ENCODE results near the gene MAP2K1. TPM values are rescaled to one million over a fixed set of nuclear protein-coding genes. Genes with fewer than 3 reads are reported as not detected.
"Not testable (repeated sequence)": the region's sequence is repeated elsewhere in the genome, so short reads cannot be mapped to it uniquely, and the experiment has no call there.

MAP2K1 gene
- total RNA-seq, 1 experiment from 2014 or later: 63.7 TPM

DNA sequence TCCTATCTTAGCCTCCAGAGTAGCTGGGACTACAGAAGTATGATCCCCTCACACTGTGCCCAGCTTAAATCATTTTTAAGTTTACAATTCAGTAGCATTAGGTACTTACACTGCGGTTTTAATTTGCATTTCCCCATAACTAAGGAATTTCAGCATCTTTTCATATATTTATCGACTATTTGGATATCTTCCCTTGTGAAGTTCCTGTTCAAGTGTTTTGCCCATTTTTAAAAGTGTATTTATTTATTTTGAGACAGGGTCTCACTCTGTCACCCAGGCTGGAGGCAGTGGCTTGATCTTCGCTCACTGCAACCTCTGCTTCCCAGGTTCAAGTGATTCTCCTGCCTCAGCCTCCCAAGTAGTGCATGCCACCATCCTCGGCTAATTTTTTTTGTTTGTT, 12.5 kb upstream of the MAP2K1 start:
- Mint-ChIP-seq H3K4me1 (ENCODE audit: low read depth, unreplicated experiment) (peaks cover 7% of the 10 kb centered on the region), H3K4me3 (ENCODE audit: unreplicated experiment) (no peak overlapping the region), H3K9me3 (ENCODE audit: unreplicated experiment) (no peaks in the 10 kb centered on the region), H3K36me3 (ENCODE audit: insufficient read depth, unreplicated experiment) (no peaks in the 10 kb centered on the region), H3K27ac (ENCODE audit: unreplicated experiment) (no peak overlapping the region), H3K27me3 (ENCODE audit: insufficient read depth, unreplicated experiment) (no peaks in the 10 kb centered on the region)
- 0 out of 2 replicates have a peak, but pooled peaks cover 2% of the 10 kb centered on the region for H3K9me3 ChIP-seq
- DNase-seq: no peak
- H3K4me1 ChIP-seq: 0 out of 2 replicates have a peak, but pooled peaks cover 3% of the 10 kb centered on the region
- no peak overlapping the region for H3K4me3 ChIP-seq (ENCODE audit: low read depth, low read length)
- TF ChIP-seq, protein P1, sequence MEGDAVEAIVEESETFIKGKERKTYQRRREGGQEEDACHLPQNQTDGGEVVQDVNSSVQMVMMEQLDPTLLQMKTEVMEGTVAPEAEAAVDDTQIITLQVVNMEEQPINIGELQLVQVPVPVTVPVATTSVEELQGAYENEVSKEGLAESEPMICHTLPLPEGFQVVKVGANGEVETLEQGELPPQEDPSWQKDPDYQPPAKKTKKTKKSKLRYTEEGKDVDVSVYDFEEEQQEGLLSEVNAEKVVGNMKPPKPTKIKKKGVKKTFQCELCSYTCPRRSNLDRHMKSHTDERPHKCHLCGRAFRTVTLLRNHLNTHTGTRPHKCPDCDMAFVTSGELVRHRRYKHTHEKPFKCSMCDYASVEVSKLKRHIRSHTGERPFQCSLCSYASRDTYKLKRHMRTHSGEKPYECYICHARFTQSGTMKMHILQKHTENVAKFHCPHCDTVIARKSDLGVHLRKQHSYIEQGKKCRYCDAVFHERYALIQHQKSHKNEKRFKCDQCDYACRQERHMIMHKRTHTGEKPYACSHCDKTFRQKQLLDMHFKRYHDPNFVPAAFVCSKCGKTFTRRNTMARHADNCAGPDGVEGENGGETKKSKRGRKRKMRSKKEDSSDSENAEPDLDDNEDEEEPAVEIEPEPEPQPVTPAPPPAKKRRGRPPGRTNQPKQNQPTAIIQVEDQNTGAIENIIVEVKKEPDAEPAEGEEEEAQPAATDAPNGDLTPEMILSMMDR (IDR thresholded peaks at IDR 0.05; ENCODE audit: insufficient read depth in 1 of 2, low read depth in 1 of 2, low read length in 1 of 2, severe bottlenecking in 1 of 2, unreplicated experiment in 1 of 2): no peak
- ChIA-PET POLR2A (no interaction called here), CTCF (no interaction called here)
- no TSS peak for BruUV-seq (replicated peaks)
- intact Hi-C loops (cut with micrococcal nuclease; ENCODE audit: unreplicated experiment): no loop called here
- no peaks in the 10 kb centered on the region for H3K27me3 ChIP-seq (replicated peaks; ENCODE audit: control insufficient read depth, insufficient read depth, low read length)
- no peaks in the 10 kb centered on the region for H3K36me3 ChIP-seq (ENCODE audit: control insufficient read depth, insufficient read depth, low read length)

DNA sequence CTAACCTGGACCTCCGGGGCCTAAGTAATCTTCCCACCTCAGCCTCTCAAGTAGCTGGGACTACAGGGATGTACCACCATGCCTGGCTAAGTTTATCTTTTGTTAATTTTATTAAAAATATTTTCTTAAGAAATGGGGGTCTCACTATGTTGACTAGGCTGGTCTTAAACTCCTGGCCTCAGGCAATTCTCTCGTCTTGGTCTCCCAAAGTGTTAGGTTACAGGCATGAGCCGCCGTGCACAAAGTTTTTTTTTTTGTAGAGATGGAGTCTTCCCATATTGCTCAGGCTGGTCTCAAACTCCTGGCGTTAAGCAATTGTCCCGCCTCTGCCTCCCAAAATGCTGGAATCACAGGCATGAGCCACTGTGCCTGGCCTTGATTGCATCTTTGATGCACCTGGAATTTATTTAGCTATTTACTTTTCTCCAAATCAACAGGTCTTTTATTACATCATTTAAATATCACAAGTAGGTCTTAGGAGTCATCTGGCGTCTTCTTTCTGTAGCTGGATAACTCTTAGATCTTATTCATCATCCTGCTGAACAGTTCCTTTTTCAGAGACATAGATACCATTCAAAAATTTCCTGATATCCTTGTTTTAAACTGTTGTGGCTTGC, 7.8 kb upstream of the MAP2K1 start:
- H3K27me3 ChIP-seq (replicated peaks; ENCODE audit: control insufficient read depth, insufficient read depth, low read length): no peaks in the 10 kb centered on the region
- H3K4me1 ChIP-seq: no peaks in the 10 kb centered on the region
- Mint-ChIP-seq H3K27ac (ENCODE audit: unreplicated experiment) (no peak overlapping the region), H3K36me3 (ENCODE audit: insufficient read depth, unreplicated experiment) (no peaks in the 10 kb centered on the region), H3K4me3 (ENCODE audit: unreplicated experiment) (no peak overlapping the region), H3K4me1 (ENCODE audit: low read depth, unreplicated experiment) (no peaks in the 10 kb centered on the region), H3K27me3 (ENCODE audit: insufficient read depth, unreplicated experiment) (no peaks in the 10 kb centered on the region), H3K9me3 (ENCODE audit: unreplicated experiment) (no peaks in the 10 kb centered on the region)
- TF ChIP-seq, protein P1 (IDR thresholded peaks at IDR 0.05; ENCODE audit: insufficient read depth in 1 of 2, low read depth in 1 of 2, low read length in 1 of 2, severe bottlenecking in 1 of 2, unreplicated experiment in 1 of 2): no peak
- DNase-seq: no peak
- intact Hi-C loops (cut with micrococcal nuclease; ENCODE audit: unreplicated experiment): no loop called here
- ChIA-PET POLR2A (interaction anchor here (1.0 kb wide), 1 partner anchor 8 kb away, joined by 3 read pairs; the partner anchor contains the start of gene MAP2K1), CTCF (no interaction called here)
- H3K9me3 ChIP-seq: 0 out of 2 replicates have a peak, but pooled peaks cover 2% of the 10 kb centered on the region
- no TSS peak for BruUV-seq (replicated peaks)
- H3K36me3 ChIP-seq (ENCODE audit: control insufficient read depth, insufficient read depth, low read length): no peaks in the 10 kb centered on the region
- no peak overlapping the region for H3K4me3 ChIP-seq (ENCODE audit: low read depth, low read length)

DNA sequence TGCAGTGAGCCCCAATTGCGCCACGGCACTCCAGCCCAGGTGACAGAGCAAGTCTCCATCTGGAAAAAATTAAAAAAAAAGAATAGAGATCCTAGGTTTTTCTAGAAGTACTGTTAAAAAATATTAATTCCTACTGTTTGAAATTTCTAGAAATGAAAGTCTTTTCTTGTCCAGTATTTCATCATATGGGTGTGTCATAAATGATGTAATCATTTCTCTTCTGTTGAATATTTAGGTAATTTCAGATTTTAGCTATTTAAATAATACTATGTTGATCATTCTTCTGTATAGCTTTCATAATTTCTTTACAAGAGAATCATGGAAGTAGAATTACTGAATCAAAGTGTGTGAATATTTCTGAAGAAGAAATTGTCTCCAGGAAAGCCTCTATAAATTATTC, 5.3 kb upstream of the MAP2K1 start:
- H3K27me3 Mint-ChIP-seq (ENCODE audit: insufficient read depth, unreplicated experiment); H3K9me3 ChIP-seq; H3K9me3 Mint-ChIP-seq (ENCODE audit: unreplicated experiment); H3K4me1 Mint-ChIP-seq (ENCODE audit: low read depth, unreplicated experiment); BruUV-seq (replicated peaks); H3K27me3 ChIP-seq (replicated peaks; ENCODE audit: control insufficient read depth, insufficient read depth, low read length); H3K27ac Mint-ChIP-seq (ENCODE audit: unreplicated experiment); H3K4me3 ChIP-seq (ENCODE audit: low read depth, low read length); H3K4me1 ChIP-seq; DNase-seq; H3K4me3 Mint-ChIP-seq (ENCODE audit: unreplicated experiment); CTCF ChIA-PET; H3K36me3 ChIP-seq (ENCODE audit: control insufficient read depth, insufficient read depth, low read length); intact Hi-C loops (cut with micrococcal nuclease; ENCODE audit: unreplicated experiment); H3K36me3 Mint-ChIP-seq (ENCODE audit: insufficient read depth, unreplicated experiment); POLR2A ChIA-PET: not testable (repeated sequence)

Measured in Caco-2 (cell line).